SK-N-SH (cell line): ENCODE results near the gene LARP1. TPM values are rescaled to one million over a fixed set of nuclear protein-coding genes. Genes with fewer than 3 reads are reported as not detected.

ENCODE experiments used
- CTCF ChIA-PET: fragments of 300-600, 350-600 bp; formaldehyde crosslinking; extraction: SDS; loops from one replicate; lab custom pipeline; 2021; lab: Yijun Ruan, JAX
- POLR2A ChIA-PET: fragments of 350-600 bp; sonication (Branson Sonifier 250); formaldehyde crosslinking; extraction: SDS; loops from one replicate; lab custom pipeline; 2020; ENCODE audit warnings: antibody characterized with exemption, inconsistent platforms; lab: Yijun Ruan, JAX
- DNase-seq: peaks from one replicate; pipeline ENCODE4 v3.0.0; 2012
- H2AFZ ChIP-seq: fragments of 200-600 bp; sonication (generic); 2 replicates; pipeline ENCODE4 v1.8.1; 2016; ENCODE audit warnings: antibody characterized with exemption, mild to moderate bottlenecking, low read depth
- H3F3A ChIP-seq: fragments of 200-600 bp; sonication (generic); replicated peaks from 2 replicates; pipeline ENCODE3; 2016; ENCODE audit warnings: antibody characterized with exemption, mild to moderate bottlenecking; ENCODE audit not compliant: insufficient read depth
- H3K27ac ChIP-seq, 2 experiments: fragments of 200-500 bp in 1 of 2; fragments of 200-600 bp in 1 of 2; sonication (Bioruptor generic) in 1 of 2; sonication (generic), shearing (Covaris generic) in 1 of 2; 2 replicates each; pipeline versions ENCODE4 v1.5.1 to v1.6.1; 2014 to 2016; ENCODE audit warnings: low read depth in 2 of 2, inconsistent platforms in 1 of 2, low read length in 1 of 2, mild to moderate bottlenecking in 1 of 2, mixed read lengths in 1 of 2
- H3K27me3 ChIP-seq: fragments of 200-600 bp; sonication (generic), shearing (Covaris generic); 2 replicates; pipeline ENCODE4 v1.6.1; 2016; ENCODE audit warnings: mixed run types; ENCODE audit not compliant: insufficient read depth
- H3K36me3 ChIP-seq, 2 experiments: fragments of 200-500 bp in 1 of 2; fragments of 200-600 bp in 1 of 2; sonication (Bioruptor generic) in 1 of 2; sonication (generic) in 1 of 2; replicated peaks in 1 of 2; 2 replicates each; pipeline versions ENCODE3 to v1.5.1; 2014 to 2016; ENCODE audit warnings: low read length in 1 of 2, mild to moderate bottlenecking in 1 of 2; ENCODE audit not compliant: insufficient read depth in 2 of 2, control insufficient read depth in 1 of 2
- H3K4me1 ChIP-seq, 2 experiments: fragments of 200-500 bp in 1 of 2; fragments of 200-600 bp in 1 of 2; sonication (Bioruptor generic) in 1 of 2; sonication (generic), shearing (Covaris generic) in 1 of 2; 2 replicates each; pipeline versions ENCODE4 v1.5.1 to v1.6.1; 2014 to 2016; ENCODE audit warnings: low read depth in 1 of 2, low read length in 1 of 2, mixed run types in 1 of 2; ENCODE audit not compliant: insufficient read depth in 2 of 2, control insufficient read depth in 1 of 2
- H3K4me2 ChIP-seq: fragments of 200-600 bp; sonication (generic), shearing (Covaris generic); 2 replicates; pipeline ENCODE4 v1.6.1; 2017; ENCODE audit warnings: mixed run types
- H3K4me3 ChIP-seq, 2 experiments: fragments of 200-500 bp in 1 of 2; fragments of 200-600 bp in 1 of 2; sonication (Bioruptor generic) in 1 of 2; sonication (generic), shearing (Covaris generic) in 1 of 2; 2 replicates each; pipeline versions ENCODE4 v1.5.1 to v1.8.1; 2014 to 2016; ENCODE audit warnings: low read depth in 2 of 2, inconsistent platforms in 1 of 2, low read length in 1 of 2, mild to moderate bottlenecking in 1 of 2, mixed read lengths in 1 of 2, moderate library complexity in 1 of 2
- H3K79me2 ChIP-seq: fragments of 200-600 bp; sonication (generic); 2 replicates; pipeline ENCODE4 v1.8.1; 2017; ENCODE audit warnings: mild to moderate bottlenecking; ENCODE audit not compliant: insufficient read depth
- H3K9ac ChIP-seq: fragments of 200-600 bp; sonication (generic); 2 replicates; pipeline ENCODE4 v1.6.1; 2017; ENCODE audit warnings: mixed run types
- H3K9me2 ChIP-seq: fragments of 200-600 bp; sonication (generic); 2 replicates; pipeline ENCODE4 v1.6.1; 2017; ENCODE audit warnings: mixed run types
- H3K9me3 ChIP-seq: fragments of 200-600 bp; sonication (generic); 2 replicates; pipeline ENCODE4 v1.6.1; 2017; ENCODE audit warnings: mixed run types, mild to moderate bottlenecking, moderate library complexity
- H4K20me1 ChIP-seq: fragments of 200-600 bp; sonication (generic); 2 replicates; pipeline ENCODE4 v1.6.1; 2017; ENCODE audit warnings: mild to moderate bottlenecking, mixed run types; ENCODE audit not compliant: insufficient read depth
- ELF1 ChIP-seq: IDR thresholded peaks from 2 replicates; pipeline ENCODE4 v1.4.0; 2012
- EP300 ChIP-seq, 2 experiments: IDR thresholded peaks; 2 replicates each; pipeline versions ENCODE4 v1.4.0 to v1.6.1; 2012; ENCODE audit warnings: borderline replicate concordance in 1 of 2, low read depth in 1 of 2, low read length in 1 of 2
- EZH2phosphoT487 ChIP-seq: fragments of 200-600 bp; sonication (generic); IDR thresholded peaks from 2 replicates; pipeline ENCODE4 v1.6.1; 2017; ENCODE audit warnings: low read depth, mixed run types, mild to moderate bottlenecking, antibody characterized with exemption, moderate library complexity, borderline replicate concordance
- FOXJ3 ChIP-seq: sonication (generic); formaldehyde crosslinking; IDR thresholded peaks from 2 replicates; pipeline ENCODE4 v1.5.1; 2020; ENCODE audit warnings: mild to moderate bottlenecking, missing genetic modification reagents
- GABPA ChIP-seq: IDR thresholded peaks from 2 replicates; pipeline ENCODE4 v1.4.0; 2012; ENCODE audit warnings: low read depth, mild to moderate bottlenecking
- GATA2 ChIP-seq: sonication (generic); formaldehyde crosslinking; IDR thresholded peaks from 2 replicates; pipeline ENCODE4 v1.5.0; 2020; ENCODE audit warnings: mild to moderate bottlenecking, missing genetic modification reagents
- MAX ChIP-seq: IDR thresholded peaks from 2 replicates; pipeline ENCODE4 v1.4.0; 2012; ENCODE audit warnings: low read depth
- MEF2A ChIP-seq: IDR thresholded peaks from 2 replicates; pipeline ENCODE4 v1.4.0; 2012; ENCODE audit warnings: low read depth, borderline replicate concordance
- NFIC ChIP-seq: IDR thresholded peaks from 2 replicates; pipeline ENCODE4 v1.4.0; 2012; ENCODE audit warnings: borderline replicate concordance
- NRF1 ChIP-seq: IDR thresholded peaks from 2 replicates; pipeline ENCODE4 v1.6.1; 2012; ENCODE audit warnings: low read depth, mild to moderate bottlenecking, low read length
- RAD21 ChIP-seq: IDR thresholded peaks from 2 replicates; pipeline ENCODE4 v1.6.1; 2012; ENCODE audit warnings: mild to moderate bottlenecking, low read length
- SIN3A ChIP-seq: IDR thresholded peaks from 2 replicates; pipeline ENCODE4 v1.6.1; 2012; ENCODE audit warnings: low read depth, mild to moderate bottlenecking, low read length, moderate library complexity, borderline replicate concordance
- SMC3 ChIP-seq: IDR thresholded peaks from 2 replicates; pipeline ENCODE4 v1.6.1; 2012; ENCODE audit warnings: low read depth, low read length, improper control_type of control experiment
- TAF1 ChIP-seq: IDR thresholded peaks from 2 replicates; pipeline ENCODE4 v1.6.1; 2012; ENCODE audit warnings: low read depth, mild to moderate bottlenecking, low read length, moderate library complexity, borderline replicate concordance
- TCF12 ChIP-seq: IDR thresholded peaks from 2 replicates; pipeline ENCODE4 v1.4.0; 2012
- ZBTB33 ChIP-seq: IDR thresholded peaks from 2 replicates; pipeline ENCODE4 v1.4.0; 2012; ENCODE audit warnings: low read depth, borderline replicate concordance
- WGBS: methylation state at CpG from one replicate; pipeline ENCODE4 v1.1.6; 2017; ENCODE audit warnings: low lambda C conversion rate; 5-methylcytosine and 5-hydroxymethylcytosine counted together
- polyA plus RNA-seq, 3 experiments: library from polyadenylated mRNA; depleted of rRNA; stranded (reverse); fragments of >200 nt; gene quantifications; 2 replicates each; pipeline ENCODE4 v1.2.3, GENCODE V29; 2012
- TF ChIP-seq, protein P1 (sequence below): IDR thresholded peaks from 2 replicates; pipeline ENCODE4; 2012
- TF ChIP-seq, protein P2 (sequence below): fragments of 150-350 bp; IDR thresholded peaks from 2 replicates; pipeline ENCODE4 v1.6.1; 2017; ENCODE audit warnings: antibody characterized with exemption, low read length, low read depth, borderline replicate concordance
- TF ChIP-seq, protein P3 (sequence below): IDR thresholded peaks from 2 replicates; pipeline ENCODE4 v1.4.0; 2012; ENCODE audit warnings: low read depth, borderline replicate concordance

Gene LARP1
- polyA plus RNA-seq, 1 of the 3 experiments (the other 2 are of a cell fraction) = 57.4 TPM

GRCh38 chr5:154727361-154727760 lies 27.8 kb upstream of the LARP1 start:
- no peaks in the 10 kb centered on the region for H3K4me1 ChIP-seq
- ChIA-PET POLR2A (no interaction called here), CTCF (no interaction called here)
- H2AFZ ChIP-seq = no peak overlapping the region
- 33% methylated on average over 1 of the region's 1 CpG for WGBS
- no peaks in the 10 kb centered on the region for H3K27me3 ChIP-seq
- no peaks in the 10 kb centered on the region for H3F3A ChIP-seq
- no peaks in the 10 kb centered on the region for H3K9me2 ChIP-seq
- no peak for DNase-seq
- no peak overlapping the region for H3K27ac ChIP-seq
- H3K36me3 ChIP-seq = no peaks in the 10 kb centered on the region
- no peaks in the 10 kb centered on the region for H4K20me1 ChIP-seq
- H3K9me3 ChIP-seq = no peaks in the 10 kb centered on the region
- H3K9ac ChIP-seq = no peak overlapping the region
- no peaks in the 10 kb centered on the region for H3K79me2 ChIP-seq
- no peak overlapping the region for H3K4me2 ChIP-seq
- no peak overlapping the region for H3K4me3 ChIP-seq
- TF ChIP-seq ZBTB33 = no peak
- TF ChIP-seq GABPA = no peak
- no peak for TF ChIP-seq FOXJ3 (CRISPR knock-in tag)
- TF ChIP-seq NFIC = no peak
- no peak for TF ChIP-seq ELF1
- no peak for TF ChIP-seq RAD21
- no peak for TF ChIP-seq TCF12
- TF ChIP-seq, protein P1, sequence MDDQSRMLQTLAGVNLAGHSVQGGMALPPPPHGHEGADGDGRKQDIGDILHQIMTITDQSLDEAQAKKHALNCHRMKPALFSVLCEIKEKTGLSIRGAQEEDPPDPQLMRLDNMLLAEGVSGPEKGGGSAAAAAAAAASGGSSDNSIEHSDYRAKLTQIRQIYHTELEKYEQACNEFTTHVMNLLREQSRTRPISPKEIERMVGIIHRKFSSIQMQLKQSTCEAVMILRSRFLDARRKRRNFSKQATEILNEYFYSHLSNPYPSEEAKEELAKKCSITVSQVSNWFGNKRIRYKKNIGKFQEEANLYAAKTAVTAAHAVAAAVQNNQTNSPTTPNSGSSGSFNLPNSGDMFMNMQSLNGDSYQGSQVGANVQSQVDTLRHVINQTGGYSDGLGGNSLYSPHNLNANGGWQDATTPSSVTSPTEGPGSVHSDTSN = no peak
- no peak for TF ChIP-seq TAF1
- no peak for TF ChIP-seq NRF1
- TF ChIP-seq MAX = no peak
- TF ChIP-seq EZH2phosphoT487 = no peak
- TF ChIP-seq SMC3 = no peak
- TF ChIP-seq, protein P2, sequence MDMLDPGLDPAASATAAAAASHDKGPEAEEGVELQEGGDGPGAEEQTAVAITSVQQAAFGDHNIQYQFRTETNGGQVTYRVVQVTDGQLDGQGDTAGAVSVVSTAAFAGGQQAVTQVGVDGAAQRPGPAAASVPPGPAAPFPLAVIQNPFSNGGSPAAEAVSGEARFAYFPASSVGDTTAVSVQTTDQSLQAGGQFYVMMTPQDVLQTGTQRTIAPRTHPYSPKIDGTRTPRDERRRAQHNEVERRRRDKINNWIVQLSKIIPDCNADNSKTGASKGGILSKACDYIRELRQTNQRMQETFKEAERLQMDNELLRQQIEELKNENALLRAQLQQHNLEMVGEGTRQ = no peak
- TF ChIP-seq GATA2 = no peak
- TF ChIP-seq MEF2A = no peak
- no peak for TF ChIP-seq EP300 (IDR thresholded peaks at IDR 0.05; ENCODE audit: borderline replicate concordance in 1 of 2, low read depth in 1 of 2, low read length in 1 of 2)
- TF ChIP-seq, protein P3, sequence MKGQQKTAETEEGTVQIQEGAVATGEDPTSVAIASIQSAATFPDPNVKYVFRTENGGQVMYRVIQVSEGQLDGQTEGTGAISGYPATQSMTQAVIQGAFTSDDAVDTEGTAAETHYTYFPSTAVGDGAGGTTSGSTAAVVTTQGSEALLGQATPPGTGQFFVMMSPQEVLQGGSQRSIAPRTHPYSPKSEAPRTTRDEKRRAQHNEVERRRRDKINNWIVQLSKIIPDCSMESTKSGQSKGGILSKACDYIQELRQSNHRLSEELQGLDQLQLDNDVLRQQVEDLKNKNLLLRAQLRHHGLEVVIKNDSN = no peak
- TF ChIP-seq SIN3A = no peak
